ENCODE data around the gene SLC15A5. TPM values are rescaled to one million over a fixed set of nuclear protein-coding genes. Genes with fewer than 3 reads are reported as not detected.

The SLC15A5 gene
- total and polyA plus RNA-seq, 8 donors: not detected

DNA sequence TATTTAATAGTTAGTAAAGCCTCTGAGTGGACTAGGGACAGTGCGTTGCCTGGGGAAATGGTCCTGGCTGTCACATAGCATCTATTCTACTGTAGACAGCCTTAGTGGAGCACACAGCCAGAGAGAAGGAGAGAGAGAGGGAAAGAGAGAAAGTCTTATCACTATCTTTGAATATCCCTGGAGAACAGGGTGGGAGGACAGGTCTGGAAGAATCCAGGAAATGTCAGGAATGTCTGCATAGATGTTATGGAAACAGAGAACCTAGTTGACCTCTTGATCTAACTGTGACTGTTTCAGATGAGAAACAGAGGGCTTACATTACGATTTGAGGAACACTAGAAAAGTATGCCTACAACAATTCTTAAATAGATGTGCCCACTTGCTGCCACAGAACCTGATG, 92.8 kb downstream of the SLC15A5 start:
- no peak for DNase-seq
- Histone ChIP-seq H3K27me3 (no peaks in the 10 kb centered on the region), H3K4me1 (no peaks in the 10 kb centered on the region), H3K36me3 (no peaks in the 10 kb centered on the region), H3K27ac (no peak overlapping the region), H3K4me3 (no peak overlapping the region), H3K9me3 (peaks cover 0 to 3% (median 0%) of the 10 kb centered on the region in 4 donors)
- WGBS, 5 donors: 60 to 86% (median 72%) methylated on average over 2 of the region's 2 CpGs
- TF ChIP-seq POLR2A (IDR thresholded peaks at IDR 0.05): no peak
- TF ChIP-seq CTCF (IDR thresholded peaks at IDR 0.05): no peak
- TF ChIP-seq EP300 (IDR thresholded peaks at IDR 0.05): no peak
- TF ChIP-seq POLR2AphosphoS5 (IDR thresholded peaks at IDR 0.05): no peak
- intact Hi-C loops (cut with DNase I; ENCODE audit: low total_unique reads): no loop called here

- WGBS, 5 donors: 76 to 85% (median 78%) methylated on average over 7 of the region's 7 CpGs
Measured at GRCh38 chr12:16183541-16183940, 93.9 kb downstream of the SLC15A5 start.

GRCh38 chr12:16175840-16176239, 101.6 kb downstream of the SLC15A5 start:
- H3K9me3 ChIP-seq: peaks cover 0 to 3% (median 0%) of the 10 kb centered on the region in 4 donors
- no peak overlapping the region for H3K4me3 ChIP-seq
- H3K36me3 ChIP-seq: no peaks in the 10 kb centered on the region
- 65 to 80% (median 76%) methylated on average over 3 of the region's 3 CpGs for WGBS, 5 donors
- DNase-seq: no peak
- intact Hi-C loops (cut with DNase I; ENCODE audit: low total_unique reads): no loop called here
- no peak overlapping the region for H3K27ac ChIP-seq
- H3K27me3 ChIP-seq: no peaks in the 10 kb centered on the region
- H3K4me1 ChIP-seq: no peaks in the 10 kb centered on the region
- TF ChIP-seq CTCF (IDR thresholded peaks at IDR 0.05) (no peak), POLR2AphosphoS5 (IDR thresholded peaks at IDR 0.05) (no peak), POLR2A (IDR thresholded peaks at IDR 0.05) (no peak), EP300 (IDR thresholded peaks at IDR 0.05) (no peak)

More at GRCh38 chr12:16183541-16183940, 93.9 kb downstream of the SLC15A5 start:
- no peak overlapping the region for H3K4me3 ChIP-seq
- intact Hi-C loops (cut with DNase I; ENCODE audit: low total_unique reads): no loop called here
- no peak for DNase-seq
- no peaks in the 10 kb centered on the region for H3K4me1 ChIP-seq
- H3K27me3 ChIP-seq: no peaks in the 10 kb centered on the region
- H3K9me3 ChIP-seq: peaks cover 0 to 3% (median 0%) of the 10 kb centered on the region in 4 donors
- no peak overlapping the region for H3K27ac ChIP-seq
- H3K36me3 ChIP-seq: no peaks in the 10 kb centered on the region
- TF ChIP-seq EP300 (IDR thresholded peaks at IDR 0.05) (no peak), POLR2A (IDR thresholded peaks at IDR 0.05) (no peak), POLR2AphosphoS5 (IDR thresholded peaks at IDR 0.05) (no peak), CTCF (IDR thresholded peaks at IDR 0.05) (no peak)

DNA sequence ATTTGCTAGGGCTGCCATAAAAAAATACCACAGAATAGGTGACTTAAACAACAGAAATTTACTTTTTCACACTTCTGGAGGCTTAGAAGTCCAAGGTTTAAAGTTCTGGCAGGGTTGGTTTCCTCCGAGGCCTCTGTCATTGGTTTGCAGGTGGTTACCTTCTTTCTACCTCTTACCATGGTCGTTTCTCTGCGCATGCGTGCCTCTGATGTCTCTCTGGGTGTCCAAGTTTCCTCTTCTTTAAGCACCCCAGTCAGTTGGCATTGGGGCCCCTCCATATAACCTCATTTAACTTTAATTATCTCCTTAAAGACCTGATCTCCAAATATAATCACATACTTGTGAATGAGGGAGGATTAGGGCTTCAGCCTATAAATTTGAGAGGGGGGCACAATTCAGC, 103.2 kb downstream of the SLC15A5 start:
- TF ChIP-seq POLR2A (IDR thresholded peaks at IDR 0.05) (no peak), POLR2AphosphoS5 (IDR thresholded peaks at IDR 0.05) (no peak), EP300 (IDR thresholded peaks at IDR 0.05) (no peak), CTCF (IDR thresholded peaks at IDR 0.05) (no peak)
- Histone ChIP-seq H3K27ac (no peak overlapping the region), H3K9me3 (no peaks in the 10 kb centered on the region), H3K36me3 (no peaks in the 10 kb centered on the region), H3K27me3 (no peaks in the 10 kb centered on the region), H3K4me1 (no peaks in the 10 kb centered on the region), H3K4me3 (no peak overlapping the region)
- no peak for DNase-seq
- intact Hi-C loops (cut with DNase I; ENCODE audit: low total_unique reads): no loop called here
- 89 to 96% (median 91%) methylated on average over 4 of the region's 4 CpGs for WGBS, 5 donors
